BLaER1 treated with 17β-estradiol and CSF1 and Interleukin-3, amounts not matched to agents 10 nM and 100 nM (cell line): ENCODE data around the gene KIAA1328.

Source experiments
- H3K27ac ChIP-seq, 11 experiments: shearing (Covaris generic); formaldehyde crosslinking; 2 replicates each; pipeline ENCODE4 v1.8.1; 2022
- H3K27me3 ChIP-seq, 11 experiments: shearing (Covaris generic); formaldehyde crosslinking; 2 replicates each; pipeline ENCODE4 v1.8.1; 2022
- H3K36me3 ChIP-seq, 11 experiments: shearing (Covaris generic); formaldehyde crosslinking; 2 replicates each; pipeline ENCODE4 v1.8.1; 2022
- H3K4me1 ChIP-seq, 10 experiments: shearing (Covaris generic); formaldehyde crosslinking; 2 replicates each; pipeline ENCODE4 v1.8.1; 2022
- H3K4me2 ChIP-seq, 11 experiments: shearing (Covaris generic); formaldehyde crosslinking; 2 replicates each; pipeline ENCODE4 v1.8.1; 2022
- H3K4me3 ChIP-seq, 10 experiments: shearing (Covaris generic); formaldehyde crosslinking; 2 replicates each; pipeline ENCODE4 v1.8.1; 2022
- H3K9ac ChIP-seq, 11 experiments: shearing (Covaris generic); formaldehyde crosslinking; 2 replicates each; pipeline ENCODE4 v1.8.1; 2022
- H3K9me3 ChIP-seq, 11 experiments: shearing (Covaris generic); formaldehyde crosslinking; replicated peaks in 1 of 11; 2 replicates each; pipeline ENCODE4 v1.8.1; 2022
- H4K20me1 ChIP-seq, 11 experiments: shearing (Covaris generic); formaldehyde crosslinking; 2 replicates each; pipeline ENCODE4 v1.8.1; 2022
- Cebpa-rat ChIP-seq, 11 experiments: shearing (Covaris generic); IDR thresholded peaks; 2 replicates each; pipeline ENCODE4 v1.8.1; 2022

KIAA1328 gene

GRCh38 chr18:37266290-37266689, 437.4 kb downstream of the KIAA1328 start:
- Histone ChIP-seq H3K27me3 (no peaks in the 10 kb centered on the region), H3K4me1 (0 out of 20 replicates have a peak, but pooled peaks cover 0 to 4% (median 0%) of the 10 kb centered on the region in 10 experiments), H3K27ac (no peak overlapping the region), H3K9ac (no peak overlapping the region), H3K4me2 (no peak overlapping the region), H3K36me3 (no peaks in the 10 kb centered on the region), H3K4me3 (no peak overlapping the region), H3K9me3 (peaks cover 0 to 7% (median 0%) of the 10 kb centered on the region in 11 experiments; a peak in 2 of 22 replicates), H4K20me1 (peaks cover 0 to 33% (median 0%) of the 10 kb centered on the region in 11 experiments; a peak in 5 of 22 replicates)
- TF ChIP-seq Cebpa-rat (IDR thresholded peaks at IDR 0.05): no peak

- no peaks in the 10 kb centered on the region for H3K27me3 ChIP-seq
- 0 out of 20 replicates have a peak, but pooled peaks cover 0 to 4% (median 0%) of the 10 kb centered on the region in 10 experiments for H3K4me1 ChIP-seq
- no peak overlapping the region for H3K9ac ChIP-seq
- H3K4me2 ChIP-seq: no peak overlapping the region
- peaks cover 0 to 33% (median 0%) of the 10 kb centered on the region in 11 experiments; a peak in 6 of 22 replicates for H4K20me1 ChIP-seq
- H3K9me3 ChIP-seq: peaks cover 8 to 22% (median 16%) of the 10 kb centered on the region in 11 experiments; a peak in 20 of 22 replicates
- TF ChIP-seq Cebpa-rat (IDR thresholded peaks at IDR 0.05): no peak
- H3K4me3 ChIP-seq: no peak overlapping the region
- no peak overlapping the region for H3K27ac ChIP-seq
- H3K36me3 ChIP-seq: no peaks in the 10 kb centered on the region
These were observed 441.2 kb downstream of the KIAA1328 start for GRCh38 chr18:37270038-37270665.

- no peaks in the 10 kb centered on the region for H3K36me3 ChIP-seq
These were observed 441.7 kb downstream of the KIAA1328 start for GRCh38 chr18:37270666-37271052.

DNA sequence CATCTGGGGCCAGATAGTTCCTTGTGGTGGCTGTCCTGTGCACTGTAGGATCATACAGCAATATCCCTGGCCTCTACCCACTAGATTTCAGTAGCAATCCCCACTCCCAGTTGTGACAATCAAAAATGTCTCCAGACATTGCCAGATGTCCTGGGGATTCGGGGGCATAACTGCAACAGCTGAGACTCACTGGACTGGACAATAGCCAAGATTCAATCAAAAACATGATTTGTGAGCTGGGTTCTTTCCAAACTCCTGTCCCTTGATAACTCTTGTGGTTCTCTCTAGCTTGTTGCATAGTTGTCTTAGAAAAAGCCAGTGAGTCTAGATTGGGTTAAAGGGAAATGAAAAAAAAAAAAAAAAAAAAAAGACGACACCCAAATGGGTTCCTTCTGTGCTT, 443.3 kb downstream of the KIAA1328 start:
- H3K36me3 ChIP-seq: no peaks in the 10 kb centered on the region
- no peak for TF ChIP-seq Cebpa-rat (IDR thresholded peaks at IDR 0.05)
- no peak overlapping the region for H3K4me3 ChIP-seq
- peaks cover 0 to 4% (median 0%) of the 10 kb centered on the region in 10 experiments; a peak in 1 of 20 replicates for H3K4me1 ChIP-seq
- H4K20me1 ChIP-seq: peaks cover 0 to 16% (median 0%) of the 10 kb centered on the region in 11 experiments; a peak in 5 of 22 replicates
- no peak overlapping the region for H3K9ac ChIP-seq
- H3K9me3 ChIP-seq: peaks cover 8 to 22% (median 17%) of the 10 kb centered on the region in 11 experiments; a peak in 20 of 22 replicates
- H3K27me3 ChIP-seq: no peaks in the 10 kb centered on the region
- no peak overlapping the region for H3K27ac ChIP-seq
- no peak overlapping the region for H3K4me2 ChIP-seq

More at GRCh38 chr18:37270666-37271052, 441.7 kb downstream of the KIAA1328 start:
- no peak overlapping the region for H3K27ac ChIP-seq
- H3K9me3 ChIP-seq: peaks cover 8 to 22% (median 16%) of the 10 kb centered on the region in 11 experiments; a peak in 20 of 22 replicates
- H3K4me2 ChIP-seq: no peak overlapping the region
- H4K20me1 ChIP-seq: peaks cover 0 to 29% (median 0%) of the 10 kb centered on the region in 11 experiments; a peak in 6 of 22 replicates
- H3K27me3 ChIP-seq: no peaks in the 10 kb centered on the region
- 0 out of 20 replicates have a peak, but pooled peaks cover 0 to 4% (median 0%) of the 10 kb centered on the region in 10 experiments for H3K4me1 ChIP-seq
- H3K9ac ChIP-seq: no peak overlapping the region
- H3K4me3 ChIP-seq: no peak overlapping the region
- TF ChIP-seq Cebpa-rat (IDR thresholded peaks at IDR 0.05): no peak

- Histone ChIP-seq H4K20me1 (peaks cover 0 to 10% (median 0%) of the 10 kb centered on the region in 11 experiments; a peak in 4 of 22 replicates), H3K4me1 (peaks cover 0 to 7% (median 0%) of the 10 kb centered on the region in 10 experiments; a peak in 3 of 20 replicates), H3K9me3 (peaks cover 8 to 22% (median 17%) of the 10 kb centered on the region in 11 experiments; a peak in 20 of 22 replicates), H3K36me3 (no peaks in the 10 kb centered on the region), H3K4me3 (no peak overlapping the region), H3K27ac (no peak overlapping the region), H3K4me2 (no peak overlapping the region), H3K9ac (no peak overlapping the region), H3K27me3 (no peaks in the 10 kb centered on the region)
- TF ChIP-seq Cebpa-rat (IDR thresholded peaks at IDR 0.05): no peak
These were observed 443.9 kb downstream of the KIAA1328 start for GRCh38 chr18:37272841-37273240.

DNA sequence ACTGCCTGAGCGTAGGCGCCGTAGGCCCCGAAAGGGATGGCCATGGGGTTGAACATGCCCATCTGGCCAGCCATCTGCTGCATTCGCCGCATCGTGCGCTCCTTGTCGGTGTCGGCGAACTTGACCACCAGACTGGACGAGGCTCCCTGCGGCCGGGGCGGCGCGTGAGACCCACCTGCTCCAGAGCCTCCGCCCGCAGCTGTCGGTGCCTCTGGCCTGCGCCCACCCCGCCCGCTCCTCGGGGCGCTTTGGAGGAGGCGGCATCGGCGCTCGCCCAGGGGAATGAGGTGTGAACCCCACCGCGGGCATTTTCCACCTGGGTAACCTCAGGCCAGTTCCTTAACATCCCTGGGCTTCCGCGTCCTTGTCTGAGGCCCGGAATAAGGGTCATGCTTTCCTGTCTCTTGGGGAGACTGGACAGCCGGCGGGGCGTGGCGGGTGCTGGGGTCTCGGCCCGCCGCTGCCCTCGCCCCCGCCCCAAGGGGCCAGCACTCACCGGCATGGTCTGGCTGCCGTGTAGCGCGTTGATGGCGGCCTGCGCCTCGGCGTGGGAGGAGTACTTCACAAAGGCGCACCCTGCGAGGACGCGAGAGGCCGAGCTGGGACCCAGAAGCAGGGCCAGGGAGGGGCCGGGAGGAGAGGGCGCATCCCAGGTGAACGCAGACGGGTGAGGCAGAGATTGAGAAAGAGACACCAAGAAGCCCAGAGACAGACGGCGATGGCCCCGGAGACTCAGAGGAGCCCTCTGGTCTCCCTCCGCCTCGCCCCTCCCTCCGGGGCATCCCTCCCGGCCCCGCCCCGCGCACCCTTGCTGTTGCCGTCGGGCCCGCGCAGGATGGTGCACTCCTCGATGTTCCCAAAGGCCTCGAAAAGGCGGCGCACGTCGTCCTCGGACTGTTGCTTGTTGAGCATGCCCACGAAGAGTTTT, 445.6 kb downstream of the KIAA1328 start:
- Histone ChIP-seq H3K9ac (no peak overlapping the region), H3K27me3 (no peaks in the 10 kb centered on the region), H3K4me3 (no peak overlapping the region), H3K4me1 (peaks cover 0 to 13% (median 0%) of the 10 kb centered on the region in 10 experiments; a peak in 3 of 20 replicates), H4K20me1 (peaks cover 0 to 3% (median 0%) of the 10 kb centered on the region in 11 experiments; a peak in 4 of 22 replicates), H3K36me3 (no peaks in the 10 kb centered on the region), H3K27ac (no peak overlapping the region), H3K9me3 (peaks cover 8 to 22% (median 17%) of the 10 kb centered on the region in 11 experiments; a peak in 20 of 22 replicates), H3K4me2 (no peak overlapping the region)
- TF ChIP-seq Cebpa-rat (IDR thresholded peaks at IDR 0.05): no peak

- no peak for TF ChIP-seq Cebpa-rat (IDR thresholded peaks at IDR 0.05)
- H3K9me3 ChIP-seq: peaks cover 8 to 22% (median 17%) of the 10 kb centered on the region in 11 experiments; a peak in 20 of 22 replicates
- no peaks in the 10 kb centered on the region for H3K27me3 ChIP-seq
- H3K4me2 ChIP-seq: no peak overlapping the region
- H3K9ac ChIP-seq: no peak overlapping the region
- H3K4me3 ChIP-seq: no peak overlapping the region
- H3K36me3 ChIP-seq: no peaks in the 10 kb centered on the region
- H3K27ac ChIP-seq: no peak overlapping the region
- no peaks in the 10 kb centered on the region; a peak in 4 of 22 replicates for H4K20me1 ChIP-seq
- peaks cover 0 to 13% (median 0%) of the 10 kb centered on the region in 10 experiments; a peak in 3 of 20 replicates for H3K4me1 ChIP-seq
These were observed 446.4 kb downstream of the KIAA1328 start for GRCh38 chr18:37275237-37275741.

- no peak for TF ChIP-seq Cebpa-rat (IDR thresholded peaks at IDR 0.05)
- no peak overlapping the region for H3K4me3 ChIP-seq
These were observed 447.4 kb downstream of the KIAA1328 start for GRCh38 chr18:37276111-37276890.

More at GRCh38 chr18:37276111-37276890, 447.4 kb downstream of the KIAA1328 start:
- Histone ChIP-seq H3K27me3 (no peaks in the 10 kb centered on the region), H3K27ac (no peak overlapping the region), H3K4me1 (peaks cover 0 to 13% (median 0%) of the 10 kb centered on the region in 10 experiments; a peak in 3 of 20 replicates), H4K20me1 (no peaks in the 10 kb centered on the region; a peak in 4 of 22 replicates), H3K36me3 (no peaks in the 10 kb centered on the region), H3K9me3 (peaks cover 8 to 22% (median 15%) of the 10 kb centered on the region in 11 experiments; a peak in 20 of 22 replicates), H3K4me2 (no peak overlapping the region), H3K9ac (no peak overlapping the region)
